ENCODE data around the gene TAB2.
"Not testable (repeated sequence)": the region's sequence is repeated elsewhere in the genome, so short reads cannot be mapped to it uniquely, and the experiment has no call there.

DNA sequence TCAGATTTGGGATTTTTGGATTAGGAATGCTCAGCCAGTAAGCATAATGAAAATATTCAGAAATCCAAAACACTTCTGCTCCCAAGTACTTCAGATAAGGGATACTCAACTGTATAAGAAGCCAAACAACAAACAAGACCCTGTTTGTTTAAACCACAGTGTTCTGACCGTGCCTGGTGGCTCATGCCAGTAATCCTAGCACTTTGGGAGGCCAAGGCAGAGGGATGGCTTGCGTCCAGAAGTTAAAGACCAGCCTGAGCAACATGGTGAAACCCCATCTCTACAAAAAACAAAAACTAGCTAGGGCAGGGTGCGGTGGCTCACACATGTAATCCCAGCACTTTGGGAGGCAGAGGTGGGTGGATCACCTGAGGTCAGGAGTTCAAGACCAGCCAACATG is 142.7 kb downstream of the TAB2 start:
- TF ChIP-seq, protein P1, sequence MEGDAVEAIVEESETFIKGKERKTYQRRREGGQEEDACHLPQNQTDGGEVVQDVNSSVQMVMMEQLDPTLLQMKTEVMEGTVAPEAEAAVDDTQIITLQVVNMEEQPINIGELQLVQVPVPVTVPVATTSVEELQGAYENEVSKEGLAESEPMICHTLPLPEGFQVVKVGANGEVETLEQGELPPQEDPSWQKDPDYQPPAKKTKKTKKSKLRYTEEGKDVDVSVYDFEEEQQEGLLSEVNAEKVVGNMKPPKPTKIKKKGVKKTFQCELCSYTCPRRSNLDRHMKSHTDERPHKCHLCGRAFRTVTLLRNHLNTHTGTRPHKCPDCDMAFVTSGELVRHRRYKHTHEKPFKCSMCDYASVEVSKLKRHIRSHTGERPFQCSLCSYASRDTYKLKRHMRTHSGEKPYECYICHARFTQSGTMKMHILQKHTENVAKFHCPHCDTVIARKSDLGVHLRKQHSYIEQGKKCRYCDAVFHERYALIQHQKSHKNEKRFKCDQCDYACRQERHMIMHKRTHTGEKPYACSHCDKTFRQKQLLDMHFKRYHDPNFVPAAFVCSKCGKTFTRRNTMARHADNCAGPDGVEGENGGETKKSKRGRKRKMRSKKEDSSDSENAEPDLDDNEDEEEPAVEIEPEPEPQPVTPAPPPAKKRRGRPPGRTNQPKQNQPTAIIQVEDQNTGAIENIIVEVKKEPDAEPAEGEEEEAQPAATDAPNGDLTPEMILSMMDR (IDR thresholded peaks at IDR 0.05; ENCODE audit: low read depth, low read length) = not testable (repeated sequence)
- TF ChIP-seq EZH2phosphoT487 (IDR thresholded peaks at IDR 0.05; ENCODE audit: low read depth) = not testable (repeated sequence)
